GM20000 (cell line): ENCODE data around the gene FBXL17.

Experiments
- DNase-seq: peaks from one replicate; pipeline ENCODE4 v3.0.0; 2012; ENCODE audit warnings: low spot score
- TF ChIP-seq, protein P1 (sequence below): IDR thresholded peaks from 2 replicates; pipeline ENCODE4 v1.5.1; 2012; ENCODE audit warnings: mild to moderate bottlenecking, control low read depth; ENCODE audit errors: extremely low read depth, missing control alignments

FBXL17 gene

GRCh38 chr5:107977550-107978071, 404.3 kb downstream of the FBXL17 start:
- TF ChIP-seq, protein P1, sequence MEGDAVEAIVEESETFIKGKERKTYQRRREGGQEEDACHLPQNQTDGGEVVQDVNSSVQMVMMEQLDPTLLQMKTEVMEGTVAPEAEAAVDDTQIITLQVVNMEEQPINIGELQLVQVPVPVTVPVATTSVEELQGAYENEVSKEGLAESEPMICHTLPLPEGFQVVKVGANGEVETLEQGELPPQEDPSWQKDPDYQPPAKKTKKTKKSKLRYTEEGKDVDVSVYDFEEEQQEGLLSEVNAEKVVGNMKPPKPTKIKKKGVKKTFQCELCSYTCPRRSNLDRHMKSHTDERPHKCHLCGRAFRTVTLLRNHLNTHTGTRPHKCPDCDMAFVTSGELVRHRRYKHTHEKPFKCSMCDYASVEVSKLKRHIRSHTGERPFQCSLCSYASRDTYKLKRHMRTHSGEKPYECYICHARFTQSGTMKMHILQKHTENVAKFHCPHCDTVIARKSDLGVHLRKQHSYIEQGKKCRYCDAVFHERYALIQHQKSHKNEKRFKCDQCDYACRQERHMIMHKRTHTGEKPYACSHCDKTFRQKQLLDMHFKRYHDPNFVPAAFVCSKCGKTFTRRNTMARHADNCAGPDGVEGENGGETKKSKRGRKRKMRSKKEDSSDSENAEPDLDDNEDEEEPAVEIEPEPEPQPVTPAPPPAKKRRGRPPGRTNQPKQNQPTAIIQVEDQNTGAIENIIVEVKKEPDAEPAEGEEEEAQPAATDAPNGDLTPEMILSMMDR: no peak
- no peak for DNase-seq

DNA sequence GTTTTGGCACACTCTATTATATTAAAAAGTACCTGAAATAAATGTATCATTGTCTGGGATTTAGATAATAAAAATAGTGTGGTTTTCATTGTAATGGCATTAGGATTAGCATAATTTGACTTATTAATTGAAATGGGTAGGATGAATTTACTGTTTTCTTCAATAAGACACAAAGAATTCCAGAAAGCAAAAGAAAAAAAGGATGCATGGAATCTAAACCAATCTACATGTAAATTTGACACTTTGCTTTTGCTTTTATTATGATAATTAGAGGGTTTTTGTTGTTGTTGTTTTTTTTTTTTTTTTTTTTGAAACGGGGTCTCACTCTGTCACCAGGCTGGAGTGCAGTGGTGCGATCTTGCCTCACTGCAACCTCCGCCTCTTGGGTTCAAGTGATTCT, 406.3 kb downstream of the FBXL17 start:
- TF ChIP-seq, protein P1: no peak
- DNase-seq: no peak

DNA sequence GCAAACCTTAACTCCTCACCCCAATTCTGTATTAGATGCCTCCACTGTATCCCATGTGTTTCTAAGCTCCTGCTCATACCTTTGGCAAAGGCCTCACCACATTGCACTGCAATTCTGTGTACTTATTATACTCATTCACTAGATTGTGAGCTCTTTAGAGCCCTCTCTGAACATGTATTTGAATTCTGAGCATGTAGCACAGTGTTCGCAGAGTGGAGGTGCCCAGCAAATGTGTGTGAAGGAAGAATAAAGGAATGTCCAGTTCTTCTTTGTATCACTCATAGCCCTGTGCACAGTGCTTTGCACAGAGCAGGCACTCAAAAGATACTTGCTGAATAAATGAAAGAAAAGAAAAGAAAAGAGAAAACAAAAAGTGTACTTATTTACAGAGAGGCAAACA, 410.1 kb downstream of the FBXL17 start:
- TF ChIP-seq, protein P1: no peak
- no peak for DNase-seq

GRCh38 chr5:107969847-107970246, 412.1 kb downstream of the FBXL17 start:
- TF ChIP-seq, protein P1: no peak
- no peak for DNase-seq

DNA sequence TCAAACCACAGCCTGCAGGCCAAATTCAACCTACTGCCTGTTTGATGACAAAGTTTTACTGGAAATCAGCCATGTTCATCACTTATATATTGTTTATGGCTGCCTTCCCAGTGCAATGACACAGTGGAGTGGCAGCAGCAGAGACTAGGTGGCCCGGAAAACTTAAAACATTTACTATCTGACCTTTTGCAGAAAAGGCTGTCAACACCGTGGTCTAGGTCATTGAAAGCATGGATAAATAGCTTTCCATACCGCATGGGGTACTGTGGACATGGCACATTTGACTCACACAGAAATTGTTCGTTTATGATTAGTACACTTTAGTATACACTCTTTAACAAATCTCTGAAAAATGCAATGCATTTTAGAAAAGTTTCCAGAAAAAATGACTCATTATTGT, 412.9 kb downstream of the FBXL17 start:
- no peak for DNase-seq
- TF ChIP-seq, protein P1: no peak

- no peak for DNase-seq
- TF ChIP-seq, protein P1: no peak
These were observed 413.5 kb downstream of the FBXL17 start for GRCh38 chr5:107968406-107968843.

- TF ChIP-seq, protein P1: no peak
- DNase-seq: no peak
These were observed 415.7 kb downstream of the FBXL17 start for GRCh38 chr5:107966201-107966600.
